T-helper 2 cell treated with Interferon-gamma antibody and Interleukin-4, amounts not matched to agents 100 ng/mL and 5 ng/mL, for 36 hours (primary cell): ENCODE measurements around the gene RELN. TPM values are rescaled to one million over a fixed set of nuclear protein-coding genes. Genes with fewer than 3 reads are reported as not detected.
"Not testable (repeated sequence)": the region's sequence is repeated elsewhere in the genome, so short reads cannot be mapped to it uniquely, and the experiment has no call there.

Source experiments
- intact Hi-C: fragments of 100-400 bp; cut with micrococcal nuclease; formaldehyde crosslinking; loops from one replicate; pipeline ENCODE4 v1.15.1; 2023
- total RNA-seq: library from RNA; stranded (reverse); gene quantifications from 2 replicates; pipeline ENCODE4 v1.2.3, GENCODE V29; 2022

The RELN gene
- total RNA-seq, 1 donor from 2014 or later = not detected

DNA sequence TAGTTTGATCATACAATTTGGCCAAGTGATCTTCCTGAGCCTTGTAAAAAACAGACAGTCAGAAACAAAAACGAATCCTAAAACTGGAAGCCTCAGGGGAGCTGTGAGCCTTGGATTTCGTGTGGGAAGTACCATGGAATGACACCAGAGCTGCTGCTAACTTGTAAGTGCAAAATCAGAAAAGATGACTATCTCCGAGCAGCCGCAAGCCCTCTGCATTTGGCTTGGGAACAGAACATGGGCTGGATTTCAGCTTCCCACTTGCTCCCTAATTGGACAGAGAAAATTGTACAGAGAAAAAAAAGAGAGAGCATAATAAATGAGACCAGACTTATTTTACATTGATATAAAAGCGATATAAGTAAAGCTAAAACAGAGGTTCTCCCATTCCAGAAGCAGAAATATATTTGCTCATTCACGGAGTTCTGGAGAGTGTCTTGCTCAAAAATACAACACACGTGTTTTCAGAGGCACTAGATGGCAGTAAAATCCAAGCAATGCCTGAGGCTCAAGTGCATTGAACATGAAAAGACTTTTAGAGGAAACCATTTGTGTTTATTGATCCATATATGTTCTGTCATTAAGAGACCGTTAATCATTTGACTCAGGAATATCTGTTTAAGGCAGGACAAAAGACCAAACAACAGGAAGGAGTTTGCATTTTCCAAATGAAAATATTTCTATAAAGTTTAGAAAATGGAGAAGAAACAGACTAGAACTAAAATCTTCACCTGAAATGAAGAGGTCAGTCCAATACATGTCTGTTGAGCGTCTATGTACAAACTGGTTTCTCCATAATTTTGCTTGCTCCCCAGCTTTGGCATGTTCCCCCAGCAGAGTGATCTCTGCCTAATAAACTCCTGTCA is 465.2 kb downstream of the RELN start:
- intact Hi-C loops = no loop called here

DNA sequence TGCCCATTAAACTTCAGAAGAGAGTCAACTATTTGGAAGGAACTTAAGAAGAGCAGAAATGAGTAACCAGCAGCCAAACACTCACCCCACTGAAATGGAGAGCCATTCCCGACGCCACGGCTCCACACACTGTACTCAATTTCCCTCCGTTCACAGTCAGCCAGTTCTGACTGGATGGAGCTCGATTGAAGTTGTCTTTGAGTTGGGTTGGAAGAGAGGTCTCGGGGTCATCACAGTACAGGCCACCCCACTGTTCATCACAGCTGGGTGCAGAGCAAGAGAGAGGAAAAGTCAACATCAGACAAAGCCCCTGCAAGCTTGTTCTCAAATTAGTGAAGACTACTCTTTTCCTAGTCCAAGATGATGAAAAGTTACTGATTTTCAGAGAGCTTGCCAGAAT is 467.5 kb downstream of the RELN start:
- intact Hi-C loops = no loop called here

DNA sequence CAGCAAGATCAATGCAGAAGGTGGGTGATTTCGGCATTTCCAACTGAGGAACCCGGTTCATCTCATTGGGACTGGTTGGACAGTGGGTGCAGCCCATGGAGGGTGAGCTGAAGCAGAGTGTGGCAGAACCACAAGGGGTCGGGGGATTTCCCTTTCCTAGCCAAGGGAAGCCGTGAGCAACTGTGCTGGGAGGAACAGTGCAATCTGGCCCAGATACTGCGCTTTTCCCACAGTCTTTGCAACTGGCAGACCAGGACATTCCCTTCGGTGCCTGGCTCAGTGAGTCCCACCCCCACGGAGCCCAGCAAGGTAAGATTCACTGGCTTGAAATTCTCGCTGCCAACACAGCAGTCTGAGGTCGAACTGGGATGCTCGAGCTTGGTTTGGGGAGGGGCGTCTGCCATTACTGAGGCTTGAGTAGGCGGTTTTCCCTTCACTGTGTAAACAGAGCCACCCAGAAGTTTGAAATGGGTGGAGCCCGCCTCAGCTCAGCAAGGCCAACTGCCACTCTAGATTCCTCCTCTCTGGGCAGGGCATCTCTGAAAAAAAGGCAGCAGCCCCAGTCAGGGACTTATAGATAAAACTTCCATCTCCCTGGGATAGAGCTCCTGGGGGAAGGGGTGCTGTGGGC is 484.8 kb downstream of the RELN start:
- intact Hi-C loops = no loop called here

DNA sequence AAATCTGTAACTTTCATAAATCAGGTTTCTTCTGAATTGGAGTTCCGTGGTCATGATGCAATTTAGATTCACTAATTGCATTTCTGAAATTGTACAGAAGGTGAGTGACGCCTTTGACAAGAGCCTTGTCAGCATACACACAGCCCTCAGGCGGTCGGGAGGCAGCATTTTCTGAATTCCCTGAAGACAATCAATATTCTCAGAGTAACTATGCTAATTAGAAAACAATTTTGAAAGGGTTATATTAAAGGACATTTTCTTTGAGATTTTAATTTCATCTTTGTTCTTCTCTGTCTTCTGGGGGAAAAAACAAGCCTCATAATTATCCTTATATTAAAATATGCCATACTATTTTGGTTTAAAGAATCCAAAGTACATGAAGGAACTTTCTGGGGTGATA is 488.3 kb downstream of the RELN start:
- intact Hi-C loops = no loop called here

DNA sequence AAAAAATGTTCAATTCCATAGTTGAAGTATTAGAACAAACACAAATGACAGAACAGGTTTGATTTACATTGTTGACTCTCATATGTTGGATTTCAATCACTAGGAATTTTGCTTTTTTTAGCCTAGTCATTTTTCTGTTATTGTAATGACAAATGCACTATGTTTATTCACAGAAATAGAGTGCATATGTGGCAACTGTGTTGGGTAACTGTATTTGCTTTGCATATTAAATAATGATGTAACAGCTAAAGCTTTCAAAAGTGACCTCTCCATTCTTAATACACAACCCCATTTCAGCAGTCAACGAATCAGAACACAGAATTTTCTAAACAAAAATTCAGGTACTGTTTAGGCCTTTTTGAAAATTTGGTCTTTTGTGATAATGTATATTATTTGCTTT is 489.5 kb downstream of the RELN start:
- intact Hi-C loops = no loop called here

DNA sequence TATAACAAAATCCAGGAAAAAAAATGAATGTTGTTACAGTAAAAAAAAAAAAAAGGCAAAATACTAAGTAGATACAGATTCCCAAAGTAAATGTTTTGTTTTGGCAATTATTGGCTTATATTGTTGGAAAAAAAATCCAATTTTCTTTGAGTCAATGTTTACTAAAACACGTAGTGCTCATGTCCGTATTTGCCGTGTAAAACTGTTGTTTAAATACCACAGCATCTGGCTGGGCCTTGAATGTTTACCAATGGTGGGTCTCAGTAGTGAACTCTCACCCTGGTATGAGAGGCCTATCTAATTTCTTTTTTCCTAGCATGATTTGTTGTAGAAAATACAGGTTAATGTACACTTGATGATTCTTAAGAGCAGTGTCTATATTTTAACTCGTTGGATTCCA is 502.0 kb downstream of the RELN start:
- intact Hi-C loops = no loop called here

DNA sequence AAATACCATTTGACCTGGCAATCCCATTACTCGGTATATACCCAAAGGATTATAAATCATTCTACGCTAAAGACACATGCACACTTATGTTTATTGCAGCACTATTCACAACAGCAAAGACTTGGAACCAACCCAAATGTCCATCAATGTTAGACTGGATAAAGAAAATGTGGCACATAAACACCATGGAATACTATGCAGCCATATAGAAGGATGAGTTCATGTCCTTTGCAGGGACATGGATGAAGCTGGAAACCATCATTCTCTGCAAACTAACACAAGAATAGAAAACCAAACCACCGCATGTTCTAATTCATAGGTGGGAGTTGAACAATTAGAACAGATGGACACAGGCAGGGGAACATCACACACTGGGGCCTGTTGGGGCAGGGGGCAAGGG is 502.6 kb downstream of the RELN start:
- intact Hi-C loops = not testable (repeated sequence)

DNA sequence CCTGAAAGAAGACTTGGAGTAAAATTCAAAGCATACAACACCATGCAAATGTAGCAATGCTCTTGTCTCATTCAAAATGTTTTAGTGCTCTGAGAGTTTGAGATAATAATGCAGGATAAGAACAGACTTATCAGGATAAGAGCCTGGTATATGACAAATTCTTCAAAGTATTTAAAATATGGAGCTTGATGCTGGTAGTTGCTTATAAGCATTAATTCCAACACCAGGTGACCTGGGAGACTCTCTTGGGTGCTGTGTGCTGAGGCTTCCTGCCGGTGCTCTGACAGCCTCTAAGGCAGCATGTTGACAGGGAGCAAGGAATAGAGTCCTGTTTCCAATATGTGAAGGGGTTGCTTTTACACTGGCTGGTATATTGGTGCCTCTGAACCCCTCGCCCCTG is 508.7 kb downstream of the RELN start:
- intact Hi-C loops = no loop called here

DNA sequence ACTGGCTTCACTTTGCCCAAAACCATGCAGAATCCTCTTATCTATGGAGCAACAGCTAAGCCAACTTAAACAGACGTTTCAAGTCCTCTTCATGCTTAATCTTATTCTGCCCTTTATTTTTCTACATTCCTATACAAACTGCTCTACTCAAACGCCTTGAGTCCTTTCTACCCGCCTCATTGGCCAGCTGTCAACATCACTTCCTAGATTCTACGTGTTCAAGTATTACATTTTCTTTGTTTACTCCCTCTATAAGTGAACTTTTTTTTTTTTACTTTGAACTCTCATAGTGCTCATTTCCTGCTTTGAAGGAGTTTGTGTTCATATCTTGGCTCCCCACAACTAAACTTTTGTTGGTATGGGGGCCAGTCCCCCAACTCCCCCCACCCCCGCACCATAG is 514.5 kb downstream of the RELN start:
- intact Hi-C loops = no loop called here

DNA sequence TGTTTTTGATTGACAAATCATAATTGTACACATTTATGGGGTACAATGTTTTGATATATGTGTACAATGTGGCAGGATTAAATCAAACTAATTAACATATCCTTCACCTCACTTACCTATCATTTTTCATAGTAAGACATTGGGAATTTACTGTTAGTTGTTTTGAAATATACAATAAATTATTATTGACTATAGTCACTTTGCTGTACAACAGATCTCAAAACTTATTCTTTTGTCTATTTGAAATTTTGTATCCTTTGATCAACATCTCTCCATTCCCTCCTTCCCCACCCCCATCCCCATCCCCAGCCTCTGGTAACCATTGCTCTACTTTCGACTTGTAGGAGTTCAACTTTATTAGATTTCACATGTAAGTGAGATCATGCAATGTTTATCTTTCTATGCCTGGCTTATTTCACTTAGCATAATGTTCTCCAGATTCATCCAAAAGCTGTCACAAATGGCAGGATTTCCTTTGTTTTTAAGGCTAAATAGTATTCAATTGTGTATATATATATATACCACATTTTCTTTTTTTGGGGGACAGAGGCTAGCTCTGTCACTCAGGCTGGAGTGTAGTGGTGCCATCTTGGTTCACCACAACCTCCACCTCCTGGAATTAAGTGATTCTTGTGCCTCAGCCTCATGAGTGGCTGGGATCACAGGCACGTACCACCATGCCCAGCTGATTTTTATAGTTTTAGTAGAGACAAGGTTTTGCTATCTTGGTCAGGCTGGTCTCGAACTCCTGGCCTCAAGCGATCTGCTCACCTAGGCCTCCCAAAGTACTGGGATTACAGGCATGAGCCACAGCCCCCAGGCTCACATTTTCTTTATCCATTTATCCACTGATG is 520.1 kb downstream of the RELN start:
- intact Hi-C loops = no loop called here

DNA sequence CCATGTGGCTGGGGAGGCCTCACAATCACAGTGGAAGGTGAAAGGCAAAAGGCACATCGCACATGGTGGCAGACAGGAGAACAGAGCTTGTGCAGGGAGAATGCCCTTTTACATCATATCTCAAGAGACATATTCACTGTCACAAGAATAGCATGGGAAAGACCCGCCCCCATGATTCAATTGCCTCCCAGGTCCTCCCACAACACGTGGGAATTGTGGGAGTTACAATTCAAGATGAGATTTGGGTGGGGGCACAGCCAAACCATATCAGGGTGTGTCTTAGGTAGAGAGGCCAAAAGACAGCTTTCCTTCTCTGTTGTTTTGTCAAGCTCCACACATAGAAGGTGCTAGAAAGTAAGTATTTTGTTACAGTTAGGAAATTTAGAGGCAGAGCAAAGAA is 522.6 kb downstream of the RELN start:
- intact Hi-C loops = no loop called here

DNA sequence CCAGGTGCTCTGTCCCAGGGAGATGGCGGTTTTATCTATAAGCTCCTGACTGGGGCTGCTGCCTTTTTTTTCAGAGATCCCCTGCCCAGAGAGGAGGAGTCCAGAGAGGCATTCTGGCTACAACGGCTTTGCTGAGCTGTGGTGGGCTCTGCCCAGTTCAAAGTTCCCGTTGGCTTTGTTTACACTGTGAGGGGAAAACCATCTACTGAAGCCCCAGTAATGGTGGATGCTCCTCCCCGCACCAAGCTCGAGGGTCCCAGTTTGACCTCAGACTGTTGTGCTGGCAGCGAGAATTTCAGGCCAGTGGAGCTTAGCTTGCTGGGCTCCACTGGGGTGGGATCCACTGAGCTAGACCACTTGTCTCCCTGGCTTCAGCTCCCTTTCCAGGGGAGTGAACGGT is 527.1 kb downstream of the RELN start:
- intact Hi-C loops = no loop called here

DNA sequence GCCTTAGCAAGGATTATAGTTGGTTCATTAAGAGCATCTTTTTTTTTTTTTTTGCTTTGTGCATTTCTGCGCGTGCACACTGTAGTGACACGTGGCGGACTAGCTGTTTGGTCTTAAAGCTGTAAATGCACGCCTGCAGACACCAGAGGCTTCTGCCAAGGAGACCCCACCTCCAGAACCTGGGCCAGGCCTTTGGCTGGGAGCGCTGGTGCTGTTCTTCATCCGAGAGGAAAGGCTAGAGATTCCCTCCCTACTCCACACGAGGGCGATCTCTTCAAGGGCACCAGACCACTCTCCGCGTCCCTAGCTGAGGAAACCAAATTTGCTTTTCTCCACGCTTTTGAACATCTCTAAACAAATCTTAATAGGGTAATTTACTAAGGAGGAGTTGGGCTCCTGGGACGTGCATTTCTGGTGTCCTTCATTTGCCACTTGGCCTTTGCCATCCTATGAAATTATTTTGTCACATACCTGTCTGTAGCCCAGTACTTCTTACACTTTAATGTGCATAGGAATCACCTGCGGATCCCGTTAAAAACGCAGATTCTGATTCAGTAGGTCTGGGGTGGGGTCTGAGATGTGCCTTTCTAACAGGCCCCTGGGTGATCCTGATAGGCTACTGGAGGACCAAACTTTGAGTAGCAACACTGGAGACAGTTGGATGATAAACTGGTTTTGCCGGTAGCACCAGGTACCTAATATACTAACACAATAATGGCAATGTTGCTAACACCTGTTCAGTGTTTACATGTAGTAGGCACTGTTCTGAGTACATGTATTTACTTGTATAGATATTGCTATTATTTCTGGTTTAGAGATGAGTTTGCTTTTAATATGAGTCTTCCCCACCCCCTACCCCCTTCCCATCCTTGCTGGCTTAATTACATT is 542.1 kb downstream of the RELN start:
- intact Hi-C loops = loop anchor here (5.0 kb wide), 1 partner anchor 710 kb away; no protein-coding TSS in a partner anchor

DNA sequence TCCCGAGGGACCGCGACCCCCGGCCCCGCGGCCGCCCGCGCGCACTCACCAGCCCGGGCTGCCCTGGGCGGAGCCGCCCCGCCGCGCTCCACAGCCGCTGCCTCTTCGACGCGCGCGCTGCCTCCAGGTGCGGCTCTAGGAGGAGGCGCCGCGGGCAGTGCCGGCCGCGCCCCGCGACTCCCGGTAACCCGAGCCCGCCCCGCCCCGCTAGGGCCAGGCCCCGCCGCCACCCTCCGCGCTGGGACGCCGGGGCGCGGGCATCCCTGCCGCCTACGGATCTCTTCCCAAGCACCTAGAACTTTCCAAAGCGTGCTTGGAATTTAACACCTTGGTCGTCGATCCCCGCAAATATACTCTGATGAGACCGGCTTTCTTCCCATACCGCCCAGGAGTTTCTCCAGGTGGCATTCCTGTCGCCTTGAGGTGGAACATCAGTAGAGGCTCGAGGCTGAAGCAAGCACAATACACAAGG is 543.4 kb downstream of the RELN start, which contains the start of gene SLC26A5:
SLC26A5 (minus strand) TSS at position 159 of the 472 bp plus-strand sequence. CDS start 24,693 bp downstream, outside the sequence.
- intact Hi-C loops = loop anchor here (5.0 kb wide), 1 partner anchor 711 kb away; no protein-coding TSS in a partner anchor

DNA sequence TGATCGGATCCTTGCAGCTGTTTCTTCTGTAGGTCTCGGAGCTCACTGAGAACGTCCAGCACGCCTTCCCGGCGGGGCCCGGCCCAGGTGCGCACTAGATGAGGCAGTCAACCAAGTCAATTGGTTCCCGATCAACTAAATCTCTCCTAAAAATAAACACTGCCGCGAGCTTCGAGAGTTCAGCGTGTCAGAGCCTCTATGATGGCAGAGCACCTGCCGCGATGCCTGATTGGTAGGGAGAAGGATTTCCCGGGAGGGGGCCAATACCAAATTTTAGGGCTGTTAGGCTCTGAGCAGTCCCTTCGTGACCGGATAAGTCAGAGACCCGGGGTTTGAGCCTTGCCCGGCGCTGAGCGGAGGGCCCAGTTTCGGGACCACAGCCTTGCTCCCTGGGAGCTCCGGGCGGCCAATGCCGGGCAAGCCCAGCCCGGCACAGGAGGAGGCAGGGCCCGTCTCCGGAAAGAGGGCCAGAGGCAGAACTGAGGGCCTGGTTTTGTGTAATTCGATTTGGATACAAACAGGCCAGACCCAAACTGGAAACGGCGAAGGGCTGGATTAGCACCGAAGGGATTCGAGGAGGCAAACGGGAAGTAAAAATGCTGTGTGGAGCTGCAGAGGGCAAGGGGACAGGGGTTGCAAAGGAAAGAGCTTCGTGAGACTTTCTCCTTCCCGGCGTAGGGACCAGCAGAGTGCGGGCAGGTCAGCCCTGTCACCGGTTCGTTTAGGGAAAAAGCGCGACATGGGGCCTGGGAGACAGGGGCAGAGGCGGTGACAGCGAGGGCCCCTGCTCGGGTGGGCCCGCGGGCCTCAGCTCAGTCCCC is 544.0 kb downstream of the RELN start:
- intact Hi-C loops = loop anchor here (5.0 kb wide), 1 partner anchor 712 kb away; no protein-coding TSS in a partner anchor

DNA sequence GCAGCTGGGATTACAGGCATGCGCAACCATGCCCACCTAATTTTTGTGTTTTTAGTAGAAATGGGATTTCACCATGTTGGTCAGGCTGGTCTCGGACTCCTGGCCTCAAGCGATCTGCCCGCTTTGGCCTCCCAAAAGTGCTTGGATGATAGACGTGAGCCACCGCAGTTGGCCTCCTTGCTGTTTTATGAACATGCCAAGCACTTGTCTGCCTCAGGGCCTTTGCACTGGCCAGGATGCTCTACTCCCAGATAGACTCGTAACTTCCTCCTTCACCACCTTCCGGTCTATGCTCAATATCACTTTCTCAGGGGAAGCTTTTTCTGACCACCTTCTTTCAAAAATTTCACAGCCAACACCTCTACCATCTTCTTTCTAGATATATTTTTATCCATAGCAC is 549.8 kb downstream of the RELN start:
- intact Hi-C loops = no loop called here

DNA sequence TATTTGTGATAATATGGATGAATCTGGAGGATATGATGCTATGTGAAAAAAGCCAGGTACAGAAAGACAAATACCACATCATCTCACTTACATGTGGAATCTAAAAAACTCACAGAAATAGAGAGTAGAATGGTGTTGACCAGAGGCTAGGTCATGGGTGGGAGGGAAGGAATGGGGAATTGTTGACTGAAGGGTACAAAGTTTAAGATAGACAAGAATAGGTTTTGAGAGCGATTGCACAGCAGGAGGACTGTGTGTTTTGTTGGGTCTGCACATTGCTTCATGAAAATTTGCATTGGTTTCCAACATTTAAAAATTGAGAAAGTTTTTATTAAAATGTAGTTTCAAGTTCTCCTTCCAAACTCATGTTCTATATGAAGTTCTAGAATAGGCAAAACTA is 551.8 kb downstream of the RELN start:
- intact Hi-C loops = no loop called here

DNA sequence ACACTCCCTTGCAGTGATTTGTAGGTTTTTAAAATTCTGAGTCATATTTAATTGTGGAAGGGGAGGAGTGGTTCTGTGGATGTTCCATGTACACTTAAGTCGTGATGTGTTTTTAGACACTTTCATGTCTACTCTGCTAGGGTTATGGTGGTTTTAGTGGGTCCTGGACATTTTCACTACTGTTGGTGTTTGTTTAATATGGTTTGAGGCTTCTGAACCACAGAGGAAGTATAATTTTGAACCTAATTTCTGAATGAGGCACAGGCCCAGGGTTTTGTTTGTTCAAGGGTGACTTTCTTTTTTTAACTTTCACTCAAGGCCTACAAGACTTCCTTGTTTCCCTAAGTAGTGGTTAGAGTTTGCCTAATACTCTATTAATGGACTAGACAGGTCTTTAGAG is 556.7 kb downstream of the RELN start:
- intact Hi-C loops = no loop called here

DNA sequence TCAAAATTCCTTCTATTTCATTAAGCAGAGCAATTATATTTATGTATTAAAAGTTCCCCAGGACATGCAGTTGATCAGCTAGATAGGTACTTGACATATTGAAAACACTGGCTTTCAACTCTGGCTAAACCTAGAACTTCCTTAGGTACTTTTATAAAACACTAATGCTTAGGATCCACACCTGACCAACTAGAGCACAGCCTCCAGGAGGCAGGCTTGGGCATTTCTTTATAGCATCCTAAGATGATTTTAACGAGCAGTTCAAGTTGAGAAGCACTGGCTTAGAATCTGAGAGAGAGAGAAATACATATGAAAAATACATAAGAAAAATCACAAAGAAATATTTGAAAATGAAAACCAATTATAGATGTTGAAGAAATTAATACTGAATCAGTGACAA is 564.3 kb downstream of the RELN start:
- intact Hi-C loops = no loop called here
